Uterus (tissue), 2 donors: ENCODE data around the gene OR5C1.

Experiments
- POLR2A ChIP-seq, 2 donors: fragments of 450-650 bp; IDR thresholded peaks; one replicate each; pipeline ENCODE4 v1.6.1; 2016; ENCODE audit warnings: antibody characterized with exemption in 2 of 2, mild to moderate bottlenecking in 1 of 2, moderate library complexity in 1 of 2
- TF ChIP-seq, protein P1 (sequence below), 4 experiments: fragments of 200-600 bp in 2 of 4; fragments of 450-650 bp in 2 of 4; sonication (generic) in 2 of 4; IDR thresholded peaks; one replicate each; pipeline ENCODE4 v1.5.1; 2016 to 2019; ENCODE audit warnings: antibody characterized with exemption in 4 of 4, mild to moderate bottlenecking in 2 of 4, moderate library complexity in 1 of 4

GRCh38 chr9:122742003-122742402 is 46.7 kb upstream of the OR5C1 start, which contains the start of gene OR1L6:
- TF ChIP-seq, protein P1, sequence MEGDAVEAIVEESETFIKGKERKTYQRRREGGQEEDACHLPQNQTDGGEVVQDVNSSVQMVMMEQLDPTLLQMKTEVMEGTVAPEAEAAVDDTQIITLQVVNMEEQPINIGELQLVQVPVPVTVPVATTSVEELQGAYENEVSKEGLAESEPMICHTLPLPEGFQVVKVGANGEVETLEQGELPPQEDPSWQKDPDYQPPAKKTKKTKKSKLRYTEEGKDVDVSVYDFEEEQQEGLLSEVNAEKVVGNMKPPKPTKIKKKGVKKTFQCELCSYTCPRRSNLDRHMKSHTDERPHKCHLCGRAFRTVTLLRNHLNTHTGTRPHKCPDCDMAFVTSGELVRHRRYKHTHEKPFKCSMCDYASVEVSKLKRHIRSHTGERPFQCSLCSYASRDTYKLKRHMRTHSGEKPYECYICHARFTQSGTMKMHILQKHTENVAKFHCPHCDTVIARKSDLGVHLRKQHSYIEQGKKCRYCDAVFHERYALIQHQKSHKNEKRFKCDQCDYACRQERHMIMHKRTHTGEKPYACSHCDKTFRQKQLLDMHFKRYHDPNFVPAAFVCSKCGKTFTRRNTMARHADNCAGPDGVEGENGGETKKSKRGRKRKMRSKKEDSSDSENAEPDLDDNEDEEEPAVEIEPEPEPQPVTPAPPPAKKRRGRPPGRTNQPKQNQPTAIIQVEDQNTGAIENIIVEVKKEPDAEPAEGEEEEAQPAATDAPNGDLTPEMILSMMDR (IDR thresholded peaks at IDR 0.05): no peak
- no peak for TF ChIP-seq POLR2A (IDR thresholded peaks at IDR 0.05)
